ENCODE data around the gene ACTMAP. TPM values are rescaled to one million over a fixed set of nuclear protein-coding genes. Genes with fewer than 3 reads are reported as not detected.

Gene ACTMAP
- total RNA-seq, 1 experiment from 2014 or later = 16.8 TPM

GRCh38 chr19:40798683-40799557 lies 48.6 kb upstream of the ACTMAP start, which contains the start of gene EGLN2:
Gene EGLN2, plus strand, starts transcription at chr19:40799191. Its CDS starts 1,382 bp downstream, at chr19:40800573.
- ChIA-PET POLR2A (interaction anchor here (0.7 to 2.3 kb wide), 5 partner anchors 8 to 83 kb away, joined by 3 to 19 read pairs (median 5); partner anchors contain the start of genes ACTMAP, MIA and RAB4B), CTCF (interaction anchor here (0.7 to 1.8 kb wide), 9 partner anchors 8 to 345 kb away, joined by 3 to 17 read pairs (median 4); partner anchors contain the start of genes ACTMAP, RAB4B and SNRPA), RAD21 (ENCODE audit: low non-redundant PET in 1 of 2, low total read pairs in 2 of 2, uncharacterized antibody in 2 of 2, unreplicated experiment in 2 of 2) (interaction anchor here in 1 of 2 experiments (0.7 kb wide), 1 partner anchor 20 kb away, joined by 3 read pairs; no protein-coding TSS in a partner anchor)
- ATAC-seq (peak; percentile 89), DNase-seq (ENCODE audit: low read depth, low spot score) (peak; percentile 99)
- Histone ChIP-seq H3K79me2 (ENCODE audit: insufficient read depth, low read length) (peaks cover 46% of the 10 kb centered on the region), H3K4me3 (replicated peaks in 1 of 2; ENCODE audit: low read depth in 1 of 2, low read length in 2 of 2) (peak within 1 kb of the TSS; percentile 88), H3K4me2 (ENCODE audit: low read length) (peak within 1 kb of the TSS; percentile 90), H3K27ac (ENCODE audit: low read depth, low read length) (peak within 1 kb of the TSS; percentile 90), H3K4me1 (ENCODE audit: control insufficient read depth in 1 of 2, insufficient read depth in 2 of 2, low read length in 2 of 2) (peaks cover 14 to 47% of the 10 kb centered on the region in 2 experiments), H3K27me3 (ENCODE audit: insufficient read depth, low read length) (no peaks in the 10 kb centered on the region), H4K20me1 (ENCODE audit: insufficient read depth) (no peaks in the 10 kb centered on the region), H2AFZ (ENCODE audit: low read depth, low read length, poor library complexity, severe bottlenecking) (peak within 1 kb of the TSS; percentile 49), H3K9me3 (ENCODE audit: control insufficient read depth in 1 of 2, insufficient read depth in 1 of 2, low read depth in 1 of 2, low read length in 2 of 2) (no peaks in the 10 kb centered on the region), H3K9ac (ENCODE audit: low read length) (peak within 1 kb of the TSS; percentile 92), H3K36me3 (ENCODE audit: control insufficient read depth in 1 of 2, insufficient read depth in 2 of 2, low read length in 2 of 2) (peaks cover 7 to 23% of the 10 kb centered on the region in 2 experiments; a peak in 3 of 4 replicates), H3K9me2 (ENCODE audit: insufficient read depth) (no peaks in the 10 kb centered on the region)
- TF ChIP-seq ELF1 (IDR thresholded peaks at IDR 0.05; ENCODE audit: borderline replicate concordance, low read depth) (no peak), ZFX (IDR thresholded peaks at IDR 0.05) (no peak), TCF7L2 (IDR thresholded peaks at IDR 0.05; ENCODE audit: borderline replicate concordance, extremely low read depth, insufficient read depth, insufficient read length) (peak; percentile 30), EGR1 (IDR thresholded peaks at IDR 0.05; ENCODE audit: low read depth) (peak; percentile 74), ZNF274 (IDR thresholded peaks at IDR 0.05; ENCODE audit: low read depth, low read length) (no peak), MAX (IDR thresholded peaks at IDR 0.05) (peak; percentile 83; the same call in 1 of the 2 replicates), SP1 (IDR thresholded peaks at IDR 0.05; ENCODE audit: low read depth) (peak; percentile 84), ATF3 (IDR thresholded peaks at IDR 0.05) (no peak), POLR2AphosphoS5 (IDR thresholded peaks at IDR 0.05; ENCODE audit: low read depth, low read length) (peak; percentile 65; the same call in 1 of the 2 replicates), SIN3A (IDR thresholded peaks at IDR 0.05; ENCODE audit: low read depth) (peak; percentile 13; the same call in 1 of the 2 replicates), RAD21 (IDR thresholded peaks at IDR 0.05; ENCODE audit: low read depth) (no peak), CEBPB (IDR thresholded peaks at IDR 0.05; ENCODE audit: low read depth) (no peak)
- BruUV-seq (replicated peaks) = no TSS peak
- intact Hi-C loops (cut with micrococcal nuclease) = loop anchor here (1.0 to 5.0 kb wide), 3 partner anchors 21 to 82 kb away; partner anchors contain the start of genes ACTMAP, COQ8B, ITPKC and RAB4B
